Skeletal muscle tissue (tissue), 4 donors: ENCODE results near the gene ZNF687. TPM values are rescaled to one million over a fixed set of nuclear protein-coding genes. Genes with fewer than 3 reads are reported as not detected.
"Not testable (repeated sequence)": the region's sequence is repeated elsewhere in the genome, so short reads cannot be mapped to it uniquely, and the experiment has no call there.

Experiments used
- H3K27ac ChIP-seq: one replicate; pipeline ENCODE4 v1.7.0; 2013; ENCODE audit warnings: mild to moderate bottlenecking, low read depth, low read length, inconsistent platforms
- H3K27me3 ChIP-seq, 3 donors: one replicate each; pipeline ENCODE4 v1.7.0; 2013; ENCODE audit warnings: low read length in 3 of 3; ENCODE audit not compliant: control insufficient read depth in 3 of 3, insufficient read depth in 3 of 3
- H3K36me3 ChIP-seq, 3 donors: one replicate each; pipeline ENCODE4 v1.7.0; 2013; ENCODE audit warnings: low read length in 3 of 3; ENCODE audit not compliant: control insufficient read depth in 3 of 3, insufficient read depth in 3 of 3
- H3K4me1 ChIP-seq, 3 donors: one replicate each; pipeline ENCODE4 v1.7.0; 2013; ENCODE audit warnings: low read length in 3 of 3, mild to moderate bottlenecking in 3 of 3; ENCODE audit not compliant: control insufficient read depth in 3 of 3, insufficient read depth in 3 of 3
- H3K4me3 ChIP-seq, 3 donors: one replicate each; pipeline ENCODE4 v1.7.0; 2013; ENCODE audit warnings: low read length in 3 of 3
- H3K9ac ChIP-seq, 3 donors: one replicate each; pipeline ENCODE4 v1.7.0; 2013; ENCODE audit warnings: low read length in 3 of 3, mild to moderate bottlenecking in 3 of 3, moderate library complexity in 2 of 3, low read depth in 1 of 3
- H3K9me3 ChIP-seq, 3 donors: one replicate each; pipeline ENCODE4 v1.7.0; 2013; ENCODE audit warnings: low read length in 3 of 3; ENCODE audit not compliant: control insufficient read depth in 3 of 3
- total RNA-seq: library from RNA; depleted of rRNA; stranded (reverse); fragments of >200 nt; gene quantifications from one replicate; pipeline ENCODE4 v1.2.3, GENCODE V29; 2014
- donor health status: Osteomylitis.

Gene ZNF687
- total RNA-seq, 1 donor from 2014 or later: 5.7 TPM

- peak within 1 kb of the TSS; percentile 90 to 96 (median 92) for H3K9ac ChIP-seq
- peaks cover 0 to 3% (median 0%) of the 10 kb centered on the region in 3 donors for H3K36me3 ChIP-seq
- no peaks in the 10 kb centered on the region for H3K9me3 ChIP-seq
- H3K4me1 ChIP-seq: peaks cover 7 to 22% (median 11%) of the 10 kb centered on the region in 3 donors
- peak within 1 kb of the TSS; percentile 78 to 97 (median 82) for H3K4me3 ChIP-seq
- peak within 1 kb of the TSS; percentile 90 for H3K27ac ChIP-seq
- no peaks in the 10 kb centered on the region for H3K27me3 ChIP-seq
Observed at GRCh38 chr1:151254217-151255213, 27.6 kb upstream of the ZNF687 start, which contains the start of gene PSMD4. Gene PSMD4 (plus strand): TSS chr1:151254734. CDS start chr1:151254783, 49 bp downstream.

DNA sequence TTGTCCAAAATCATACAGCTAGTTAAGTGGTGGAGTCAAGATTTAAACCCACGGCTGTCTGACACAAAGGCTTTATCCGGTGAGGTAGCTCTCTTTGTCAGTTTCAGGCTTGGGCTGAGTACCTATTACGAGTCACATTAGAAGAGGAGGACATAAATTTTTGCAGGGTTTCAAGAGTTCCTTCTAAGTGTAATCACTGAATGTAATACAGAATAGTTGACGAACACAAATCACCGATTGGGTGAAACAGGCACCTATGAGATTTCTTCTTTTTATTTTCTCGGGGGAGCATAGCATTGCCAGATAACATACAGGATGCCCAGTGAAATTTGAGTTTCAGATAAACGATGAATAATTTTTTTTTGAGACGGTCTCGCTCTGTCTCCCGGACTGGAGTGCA, 26.7 kb upstream of the ZNF687 start:
- H3K27ac ChIP-seq: peak overlapping the region; percentile 90
- H3K27me3 ChIP-seq: no peaks in the 10 kb centered on the region
- H3K4me3 ChIP-seq: peak overlapping the region; percentile 78 to 97 (median 82)
- H3K4me1 ChIP-seq: peaks cover 7 to 22% (median 11%) of the 10 kb centered on the region in 3 donors
- no peaks in the 10 kb centered on the region for H3K9me3 ChIP-seq
- H3K36me3 ChIP-seq: peaks cover 0 to 1% (median 0%) of the 10 kb centered on the region in 3 donors
- H3K9ac ChIP-seq: peak overlapping the region; percentile 90 to 96 (median 92)

- H3K27me3 ChIP-seq: no peaks in the 10 kb centered on the region
- peaks cover 10 to 19% (median 12%) of the 10 kb centered on the region in 3 donors for H3K36me3 ChIP-seq
- H3K4me1 ChIP-seq: peaks cover 7 to 22% (median 11%) of the 10 kb centered on the region in 3 donors
- H3K4me3 ChIP-seq: no peak overlapping the region
- H3K9ac ChIP-seq: no peak overlapping the region
- no peak overlapping the region for H3K27ac ChIP-seq
- no peaks in the 10 kb centered on the region for H3K9me3 ChIP-seq
Observed at GRCh38 chr1:151259351-151259750, 22.7 kb upstream of the ZNF687 start.

- H3K4me1 ChIP-seq: no peaks in the 10 kb centered on the region
- peaks cover 47 to 61% (median 55%) of the 10 kb centered on the region in 3 donors for H3K36me3 ChIP-seq
- no peak overlapping the region for H3K9ac ChIP-seq
- H3K27ac ChIP-seq: no peak overlapping the region
- H3K9me3 ChIP-seq: no peaks in the 10 kb centered on the region
- no peak overlapping the region for H3K4me3 ChIP-seq
- H3K27me3 ChIP-seq: no peaks in the 10 kb centered on the region
Observed at GRCh38 chr1:151265446-151266236, 16.5 kb upstream of the ZNF687 start.

GRCh38 chr1:151266315-151266714, 15.8 kb upstream of the ZNF687 start:
- H3K27me3 ChIP-seq: no peaks in the 10 kb centered on the region
- H3K4me1 ChIP-seq: no peaks in the 10 kb centered on the region
- no peak overlapping the region for H3K4me3 ChIP-seq
- H3K9ac ChIP-seq: no peak overlapping the region
- peaks cover 47 to 61% (median 55%) of the 10 kb centered on the region in 3 donors for H3K36me3 ChIP-seq
- H3K9me3 ChIP-seq: no peaks in the 10 kb centered on the region
- no peak overlapping the region for H3K27ac ChIP-seq

DNA sequence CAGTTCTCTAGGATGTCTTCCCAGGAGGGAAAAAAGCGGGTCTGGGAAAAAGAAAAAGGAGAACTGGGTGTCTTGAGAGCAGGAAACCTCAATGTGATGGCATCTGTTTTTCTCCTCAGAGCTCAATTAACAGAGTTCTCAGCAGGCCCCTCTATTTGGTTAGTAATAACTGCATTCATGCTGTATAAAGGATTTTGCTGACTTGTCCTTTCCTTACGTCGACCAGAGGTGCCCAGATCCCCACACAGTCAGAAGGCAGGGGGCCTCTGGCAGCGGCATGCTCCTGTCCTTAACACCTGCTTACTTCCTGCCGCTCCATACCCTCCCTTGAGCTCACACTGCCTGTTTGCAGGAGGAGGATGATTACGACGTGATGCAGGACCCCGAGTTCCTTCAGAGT, 15.3 kb upstream of the ZNF687 start:
- Histone ChIP-seq H3K36me3 (peaks cover 47 to 61% (median 55%) of the 10 kb centered on the region in 3 donors), H3K4me3 (no peak overlapping the region), H3K9ac (no peak overlapping the region), H3K9me3 (no peaks in the 10 kb centered on the region), H3K27me3 (no peaks in the 10 kb centered on the region), H3K4me1 (no peaks in the 10 kb centered on the region), H3K27ac (no peak overlapping the region)

DNA sequence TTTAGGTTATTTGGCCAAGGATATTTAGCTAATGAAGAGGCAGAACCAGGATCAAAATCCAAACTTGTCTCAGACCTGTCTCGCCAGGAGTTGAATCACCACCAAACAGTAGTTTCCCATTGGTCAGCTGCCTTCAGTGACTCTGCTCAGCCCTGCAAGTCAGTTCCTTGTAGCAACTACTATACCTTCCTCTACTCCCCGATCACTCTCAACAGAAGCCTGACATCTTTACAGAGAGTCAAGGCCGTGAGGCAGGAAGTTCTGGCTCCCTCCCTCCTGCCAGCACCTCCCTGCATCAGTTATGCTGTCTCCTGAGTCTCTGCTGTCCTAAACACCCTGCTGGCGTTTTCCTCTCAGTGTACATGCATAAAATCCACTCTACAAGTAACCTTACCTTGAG, 14.3 kb upstream of the ZNF687 start:
- Histone ChIP-seq H3K4me1 (no peaks in the 10 kb centered on the region), H3K27ac (no peak overlapping the region), H3K36me3 (peaks cover 43 to 53% (median 51%) of the 10 kb centered on the region in 3 donors), H3K9me3 (no peaks in the 10 kb centered on the region), H3K4me3 (no peak overlapping the region), H3K27me3 (no peaks in the 10 kb centered on the region), H3K9ac (no peak overlapping the region)

GRCh38 chr1:151273924-151274466, 8.1 kb upstream of the ZNF687 start:
- no peak overlapping the region for H3K27ac ChIP-seq
- no peaks in the 10 kb centered on the region for H3K9me3 ChIP-seq
- H3K4me1 ChIP-seq: no peaks in the 10 kb centered on the region
- no peaks in the 10 kb centered on the region for H3K27me3 ChIP-seq
- H3K4me3 ChIP-seq: no peak overlapping the region
- no peak overlapping the region for H3K9ac ChIP-seq
- peaks cover 4 to 11% (median 10%) of the 10 kb centered on the region in 3 donors for H3K36me3 ChIP-seq

DNA sequence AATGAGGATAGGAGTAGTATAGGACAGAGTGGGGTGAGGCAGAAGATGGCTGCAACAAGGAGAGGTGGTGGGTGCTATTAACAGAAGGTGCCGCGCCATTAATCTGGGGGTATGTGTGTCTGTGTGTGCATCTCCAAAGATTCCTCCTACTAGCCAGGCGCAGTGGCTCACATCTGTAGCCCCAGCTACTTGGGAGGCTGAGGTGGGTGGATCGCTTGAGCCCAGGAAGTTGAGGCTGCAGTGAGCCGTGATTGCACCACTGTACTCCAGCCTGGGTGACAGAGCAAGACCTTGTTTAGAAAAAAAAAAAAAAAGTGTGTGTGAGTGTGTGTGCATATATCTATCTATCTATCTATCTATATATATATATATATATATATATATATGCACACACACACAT, 6.8 kb upstream of the ZNF687 start:
- H3K4me3 ChIP-seq, H3K27me3 ChIP-seq, H3K36me3 ChIP-seq, H3K9ac ChIP-seq, H3K9me3 ChIP-seq, H3K4me1 ChIP-seq, H3K27ac ChIP-seq: not testable (repeated sequence)
